COLO668 (cell line): ENCODE data around the gene GSK3A.

Experiments
- DNase-seq: peaks from one replicate; lab custom pipeline; 2025; ENCODE audit not compliant: unreplicated experiment; lab: John Stamatoyannopoulos, UW

Gene GSK3A

DNA sequence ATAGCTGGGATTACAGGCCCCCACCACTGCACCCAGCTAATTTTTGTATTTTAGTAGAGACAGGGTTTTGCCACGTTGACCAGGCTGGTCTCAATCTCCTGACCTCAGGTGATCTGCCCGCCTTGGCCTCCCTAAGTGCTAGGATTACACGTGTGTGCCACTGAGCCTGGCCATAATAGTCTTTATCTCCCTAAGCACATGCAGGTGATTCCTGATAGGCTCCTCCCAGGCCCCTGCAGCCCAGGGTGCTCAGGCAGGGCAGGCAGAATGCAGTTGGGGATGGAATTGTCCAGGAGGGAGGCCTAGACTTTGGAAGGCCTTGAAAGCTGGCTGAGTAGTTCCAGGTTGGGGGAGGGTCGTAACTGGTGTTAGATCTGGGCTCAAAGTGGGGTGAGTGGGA is 13.8 kb downstream of the GSK3A start:
- no peak for DNase-seq

DNA sequence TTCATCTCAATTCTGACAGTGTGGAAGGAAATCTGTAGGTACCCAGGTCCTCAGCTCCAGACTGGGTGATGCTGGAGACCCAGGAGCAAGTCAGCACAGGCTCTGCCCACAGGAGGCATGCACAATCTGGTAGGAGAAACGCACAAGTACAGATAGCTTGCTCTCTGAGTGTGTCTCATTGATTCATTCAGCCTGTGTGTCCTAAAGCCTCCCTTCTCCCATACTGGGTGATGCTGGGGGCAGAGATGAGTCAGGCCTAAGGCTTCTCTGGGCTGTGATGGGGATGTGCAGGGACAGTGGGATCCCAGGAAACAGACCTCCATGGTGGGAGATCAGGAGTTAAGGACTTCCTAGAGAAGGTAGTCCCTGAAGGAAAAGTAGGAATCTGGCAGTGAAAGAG is 15.5 kb downstream of the GSK3A start:
- DNase-seq = no peak

DNA sequence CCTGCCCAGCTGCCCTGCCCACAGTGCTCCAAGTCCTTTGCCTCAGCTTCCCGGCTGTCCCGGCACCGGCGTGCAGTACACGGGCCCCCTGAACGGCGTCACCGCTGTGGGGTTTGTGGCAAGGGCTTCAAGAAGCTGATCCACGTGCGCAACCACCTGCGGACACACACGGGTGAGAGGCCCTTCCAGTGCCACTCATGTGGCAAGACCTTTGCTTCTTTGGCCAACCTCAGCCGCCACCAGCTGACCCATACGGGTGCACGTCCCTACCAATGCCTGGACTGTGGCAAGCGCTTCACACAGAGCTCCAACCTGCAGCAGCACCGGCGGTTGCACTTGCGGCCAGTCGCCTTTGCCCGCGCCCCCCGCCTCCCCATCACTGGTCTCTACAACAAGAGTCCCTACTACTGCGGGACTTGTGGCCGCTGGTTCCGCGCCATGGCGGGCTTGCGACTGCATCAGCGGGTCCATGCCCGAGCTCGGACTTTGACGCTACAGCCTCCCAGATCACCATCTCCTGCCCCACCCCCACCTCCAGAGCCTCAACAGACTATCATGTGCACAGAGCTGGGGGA is 16.6 kb downstream of the GSK3A start:
- no peak for DNase-seq

DNA sequence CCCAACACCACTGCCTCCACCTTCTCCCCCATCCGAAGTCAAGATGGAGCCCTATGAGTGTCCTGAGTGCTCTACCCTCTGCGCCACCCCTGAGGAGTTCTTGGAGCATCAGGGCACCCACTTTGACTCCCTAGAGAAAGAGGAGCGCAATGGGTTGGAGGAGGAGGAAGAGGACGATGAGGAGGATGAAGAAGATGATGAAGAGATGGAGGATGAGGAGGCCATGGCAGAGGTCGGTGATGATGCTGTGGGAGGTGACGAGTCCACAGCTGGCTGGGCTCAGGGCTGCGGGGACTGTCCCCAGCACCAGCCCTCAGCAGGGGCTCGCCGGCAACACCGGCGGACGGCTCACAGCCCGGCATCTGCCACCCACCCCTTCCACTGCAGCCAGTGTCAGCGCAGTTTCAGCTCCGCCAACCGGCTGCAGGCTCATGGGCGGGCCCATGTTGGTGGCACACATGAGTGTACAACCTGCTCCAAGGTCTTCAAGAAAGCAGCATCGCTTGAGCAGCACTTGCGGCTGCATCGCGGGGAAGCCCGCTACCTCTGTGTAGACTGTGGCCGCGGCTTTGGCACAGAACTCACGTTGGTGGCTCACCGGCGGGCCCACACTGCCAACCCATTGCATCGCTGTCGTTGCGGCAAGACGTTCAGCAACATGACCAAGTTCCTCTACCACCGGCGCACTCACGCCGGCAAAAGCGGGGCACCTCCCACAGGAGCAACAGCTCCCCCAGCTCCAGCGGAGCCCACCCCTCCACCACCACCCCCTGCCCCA is 17.3 kb downstream of the GSK3A start:
- DNase-seq = no peak

DNA sequence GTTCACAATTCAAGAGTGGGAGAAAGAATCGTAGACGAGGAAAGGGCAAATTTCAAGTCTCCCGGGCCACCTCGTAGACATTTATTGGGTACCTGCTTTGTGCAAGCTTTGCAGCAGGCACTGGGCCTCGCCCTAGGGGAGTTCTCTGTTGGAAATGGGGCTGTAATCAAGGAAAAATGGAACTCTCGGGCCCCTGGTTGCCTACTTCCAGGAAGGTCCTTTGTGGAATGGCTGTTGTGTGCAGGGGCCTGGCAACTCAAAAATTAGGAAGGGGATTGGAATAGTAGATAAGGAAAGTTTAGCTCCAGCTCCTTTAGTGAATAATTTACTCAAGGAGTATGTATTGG is 21.7 kb downstream of the GSK3A start:
- DNase-seq = no peak

DNA sequence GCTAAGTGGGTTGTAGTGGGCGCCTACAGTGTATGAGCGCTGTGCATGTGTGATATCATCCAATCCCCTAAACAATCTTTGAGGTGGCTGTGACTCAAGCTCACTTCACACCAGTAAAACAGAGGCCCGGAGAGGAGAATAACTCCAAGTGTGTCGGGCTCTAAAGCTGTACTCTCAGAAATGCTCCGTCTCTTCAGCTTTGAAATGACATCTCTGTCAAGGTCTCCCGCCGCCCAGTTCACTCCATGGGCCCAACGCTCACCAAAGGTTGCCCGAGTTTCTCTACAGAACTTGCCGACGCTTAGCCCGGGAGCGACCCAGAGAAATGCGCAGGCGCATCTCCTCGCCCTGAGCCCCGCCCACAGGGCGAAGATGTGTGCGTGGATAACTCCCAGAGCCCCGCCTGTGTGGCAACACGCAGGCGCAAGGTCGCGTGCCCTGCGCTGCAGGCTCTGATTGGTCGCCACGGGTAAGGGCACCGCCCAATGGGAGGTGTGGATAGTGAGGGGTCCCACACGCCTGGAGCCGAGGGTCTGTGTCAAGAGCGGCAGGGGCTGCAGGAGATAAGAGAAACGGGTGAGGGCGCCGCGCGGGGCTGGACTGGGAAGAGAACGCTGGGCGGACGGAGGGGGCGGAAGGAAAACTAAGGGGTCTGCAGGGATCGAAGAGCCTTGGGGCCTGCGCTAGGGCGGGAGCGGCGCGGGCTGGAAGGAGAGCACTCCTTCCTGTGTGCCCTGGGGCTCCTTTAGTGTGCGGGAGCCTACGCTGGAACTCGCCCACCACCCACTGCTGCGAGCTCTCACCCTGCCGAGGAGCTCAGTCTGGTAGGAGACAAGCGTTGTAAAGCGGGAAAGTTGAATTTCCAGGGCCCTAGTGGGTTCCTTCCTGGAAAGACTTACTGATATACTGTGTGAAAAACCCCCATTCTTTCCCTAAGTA is 22.3 kb downstream of the GSK3A start, which contains the start of gene ZNF526:
ZNF526 (plus strand) TSS at position 501 of the 939 bp plus-strand sequence. CDS start 4,092 bp downstream, outside the sequence.
- peak; percentile 98 for DNase-seq

DNA sequence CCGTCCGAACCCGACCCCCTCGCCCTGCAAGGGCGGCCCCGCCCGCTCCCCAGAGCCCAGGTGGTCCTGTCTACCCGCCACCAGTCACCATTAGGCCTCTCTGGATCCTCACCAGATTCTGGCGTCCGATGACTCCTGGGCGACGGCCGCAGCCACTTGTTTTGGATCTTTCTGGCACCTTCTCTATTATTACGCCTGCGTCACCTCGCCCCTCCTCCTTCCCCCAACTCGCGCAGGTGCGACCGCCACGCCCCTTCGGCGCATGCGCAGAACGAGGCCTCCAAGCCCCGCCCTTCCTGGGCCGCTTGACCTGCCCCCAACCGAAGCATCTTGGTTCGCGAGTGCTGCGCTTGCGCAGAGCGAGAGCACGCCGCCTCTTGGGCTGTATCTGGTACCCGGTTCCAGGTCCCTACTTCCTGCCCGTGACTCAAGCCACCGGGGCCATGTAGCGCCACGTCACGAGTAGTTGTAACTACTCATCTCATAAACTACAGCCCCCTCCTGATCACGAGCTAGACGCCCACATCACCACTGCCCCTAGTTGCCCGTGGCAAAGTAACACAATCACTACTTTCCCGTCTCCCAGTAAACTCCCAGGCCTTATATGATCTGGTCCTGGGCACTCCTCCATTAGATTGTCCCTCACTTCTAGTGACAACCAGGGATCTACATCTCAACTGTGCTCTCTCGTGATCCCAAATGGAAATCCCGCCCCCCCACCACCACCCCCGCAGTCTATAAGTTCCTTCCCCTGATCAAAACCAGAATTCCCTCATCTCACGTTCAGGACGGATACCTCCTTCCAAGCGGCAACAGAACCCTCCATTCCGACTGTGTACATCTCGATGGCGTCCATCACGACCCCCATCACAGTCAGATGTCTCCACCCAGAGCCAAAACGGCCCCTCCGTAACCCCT is 24.6 kb downstream of the GSK3A start, which contains the start of gene DEDD2:
DEDD2 (minus strand) TSS at position 158 of the 918 bp plus-strand sequence. CDS start 670 bp downstream, outside the sequence.
- peak; percentile 97 for DNase-seq

DNA sequence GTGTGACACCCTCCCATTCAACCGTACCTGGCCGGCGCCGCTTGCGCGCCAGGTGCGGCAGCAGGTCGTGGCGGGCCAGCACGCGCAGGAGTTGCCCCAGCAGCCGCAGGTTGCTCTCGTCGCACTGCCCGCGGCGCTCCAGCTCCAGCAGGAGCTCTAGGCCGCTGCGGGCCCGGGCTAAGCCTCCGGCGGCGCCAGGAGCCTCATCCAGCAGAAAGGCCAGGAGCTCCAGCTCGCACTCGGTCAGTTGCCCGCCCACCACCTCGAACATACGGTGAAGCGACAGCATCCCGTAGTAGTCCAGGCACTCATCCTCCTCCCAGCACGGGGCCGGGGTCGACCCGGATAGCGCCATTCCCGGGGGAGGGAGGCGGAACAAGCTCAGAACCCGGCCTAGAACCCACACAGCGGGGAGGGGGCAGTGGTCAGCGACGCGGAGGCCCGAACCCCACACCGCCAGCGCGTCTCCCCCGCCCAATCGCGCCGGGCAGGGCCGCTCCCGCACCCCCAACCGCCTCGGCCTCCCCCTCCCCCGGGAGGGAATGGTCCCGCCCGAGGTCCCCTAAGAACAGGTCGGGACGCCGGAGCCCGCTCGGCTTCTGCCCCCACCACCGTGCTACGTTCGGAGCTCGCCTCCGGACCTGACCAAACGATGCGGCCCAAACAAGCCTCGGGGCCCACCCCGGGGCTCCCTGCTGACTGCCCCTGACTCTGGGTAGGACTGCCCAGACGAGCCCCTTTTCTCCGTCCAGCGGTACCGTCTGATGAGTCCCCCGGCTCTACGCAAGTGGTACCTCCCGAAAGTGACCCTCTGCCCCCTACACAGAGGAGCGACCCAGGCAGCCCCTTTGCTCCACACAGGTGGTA is 25.5 kb downstream of the GSK3A start:
- DNase-seq = peak; percentile 79

DNA sequence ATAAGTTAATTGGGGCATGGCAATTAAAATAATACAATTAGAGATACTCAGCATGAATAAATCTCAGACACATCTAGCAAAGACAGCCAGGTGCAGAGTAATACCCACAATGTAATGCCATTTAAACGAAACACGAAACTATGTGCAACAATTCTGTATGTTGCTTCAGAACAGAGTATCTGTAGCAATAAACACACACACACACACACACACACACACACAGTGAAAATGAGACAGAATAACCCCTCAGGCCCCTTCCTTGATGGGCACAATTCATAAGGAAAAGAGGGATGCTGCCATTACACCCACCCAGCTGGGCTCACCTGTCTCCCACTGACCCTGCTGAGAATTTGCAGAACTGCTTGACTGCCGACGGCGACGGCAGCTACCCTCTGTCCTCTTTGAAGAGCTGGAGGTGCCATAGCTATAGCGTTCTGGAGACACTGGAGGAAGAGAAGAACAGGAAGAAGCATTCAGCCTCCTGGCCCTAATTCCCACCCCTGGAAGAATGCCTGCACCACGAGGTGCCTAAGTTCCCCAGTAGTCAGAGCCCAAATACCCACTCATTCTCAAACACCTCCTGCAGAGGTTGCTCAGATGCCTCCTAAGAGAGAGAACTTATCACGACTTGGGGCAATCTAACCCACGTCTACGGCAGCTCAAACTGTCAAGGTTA is 27.5 kb downstream of the GSK3A start:
- DNase-seq = no peak

DNA sequence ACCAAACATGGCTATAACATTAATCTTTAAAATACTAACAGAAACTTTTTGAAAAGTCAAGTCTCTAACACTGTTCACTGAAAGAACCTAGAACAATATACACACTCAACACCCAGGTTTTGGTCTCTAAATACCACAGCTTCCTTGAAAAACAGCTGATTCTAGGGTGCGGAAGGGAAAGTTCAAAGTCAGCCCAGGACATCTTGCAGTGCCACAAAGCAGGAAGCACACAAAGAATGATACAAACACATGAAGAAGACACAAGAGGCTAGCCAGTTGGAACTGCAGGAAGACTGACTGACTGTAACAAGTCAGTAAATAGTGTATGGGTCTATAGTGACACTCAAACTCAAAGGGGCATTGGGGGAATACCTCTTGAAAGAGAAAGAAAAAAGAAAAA is 29.5 kb downstream of the GSK3A start:
- no peak for DNase-seq

DNA sequence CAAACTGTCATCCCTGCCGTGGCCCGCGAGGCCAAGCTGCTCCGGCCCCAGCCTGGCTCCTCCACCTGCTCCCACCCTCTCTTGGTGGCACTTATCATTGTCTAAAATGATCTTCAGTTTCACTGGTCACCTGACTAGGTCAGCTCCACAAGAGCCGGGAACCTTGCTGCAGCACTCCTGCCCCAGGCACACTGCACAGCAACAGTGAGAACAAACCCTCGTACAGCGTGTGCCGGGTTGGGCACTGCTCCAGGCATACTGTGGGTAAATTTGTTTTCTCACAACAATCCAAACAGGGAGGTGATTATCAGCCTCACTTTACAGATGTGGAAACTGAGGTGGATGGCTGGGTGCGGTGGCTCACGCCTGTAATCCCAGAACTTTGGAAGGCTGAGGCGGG is 33.8 kb downstream of the GSK3A start:
- DNase-seq = no peak

DNA sequence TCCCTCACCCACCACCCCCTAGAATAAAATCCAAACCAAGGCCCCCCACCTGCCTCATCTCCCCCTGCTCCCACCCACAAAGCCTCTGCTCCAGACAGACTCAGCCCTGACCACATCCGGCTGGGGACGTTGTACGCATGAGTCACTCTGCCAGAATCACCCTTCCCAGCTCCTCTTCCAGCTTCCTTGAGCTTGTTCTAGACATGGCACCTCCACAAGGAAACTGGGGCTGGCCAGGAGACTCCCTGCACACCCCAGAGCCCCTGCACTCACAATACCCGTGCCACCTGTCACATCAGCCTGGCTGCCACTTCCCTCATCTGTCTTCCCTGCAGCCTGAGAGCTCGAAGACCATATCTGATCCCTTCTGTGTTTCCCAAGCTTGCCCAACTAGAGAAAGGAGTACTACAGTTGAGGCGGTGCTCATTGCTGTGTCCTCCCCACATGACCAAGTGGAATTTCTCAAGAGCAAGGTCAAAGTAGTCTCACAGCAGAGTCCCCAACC is 34.6 kb downstream of the GSK3A start:
- no peak for DNase-seq

DNA sequence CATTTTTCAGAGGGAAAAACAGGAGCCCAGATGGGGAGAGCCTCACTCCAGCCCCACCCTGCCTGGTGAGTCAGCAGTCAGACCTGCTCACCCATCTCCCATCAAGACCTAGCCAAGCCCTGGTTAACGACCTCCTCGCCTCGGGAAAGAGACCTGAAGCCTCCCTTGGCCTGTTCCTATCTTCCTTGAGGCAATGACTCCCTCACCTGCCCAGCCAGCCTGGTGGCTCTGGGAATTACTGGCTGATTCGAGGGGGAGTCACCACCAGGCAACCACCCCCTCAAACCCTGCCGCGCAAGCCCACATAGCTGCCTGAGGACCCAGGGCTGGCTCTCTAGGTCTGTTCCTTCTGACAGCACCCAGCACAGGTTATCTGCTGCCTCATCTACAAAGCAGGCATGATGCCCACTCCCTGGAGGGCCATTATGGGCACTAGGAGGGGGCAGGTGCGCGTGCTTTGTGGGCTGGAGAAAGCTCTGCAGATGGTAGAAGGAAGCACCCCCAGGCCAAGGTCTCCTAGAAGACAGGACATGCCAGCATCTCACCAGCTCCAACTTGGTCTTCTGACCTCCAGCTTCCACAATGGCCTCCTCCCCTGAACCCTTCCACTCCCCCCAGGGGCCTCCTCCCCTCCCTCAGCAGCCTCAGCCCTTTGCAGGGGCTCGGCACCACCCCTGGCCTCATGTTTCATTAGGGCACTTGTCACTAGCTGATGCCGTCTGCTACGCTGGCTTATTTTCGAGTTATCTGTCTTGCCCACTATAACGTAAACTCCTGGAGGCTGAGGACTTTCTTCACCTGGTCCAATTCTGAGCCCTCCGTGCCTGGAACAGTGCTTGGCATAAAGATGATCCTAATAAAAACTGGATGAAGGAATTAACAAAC is 35.3 kb downstream of the GSK3A start:
- DNase-seq = no peak

DNA sequence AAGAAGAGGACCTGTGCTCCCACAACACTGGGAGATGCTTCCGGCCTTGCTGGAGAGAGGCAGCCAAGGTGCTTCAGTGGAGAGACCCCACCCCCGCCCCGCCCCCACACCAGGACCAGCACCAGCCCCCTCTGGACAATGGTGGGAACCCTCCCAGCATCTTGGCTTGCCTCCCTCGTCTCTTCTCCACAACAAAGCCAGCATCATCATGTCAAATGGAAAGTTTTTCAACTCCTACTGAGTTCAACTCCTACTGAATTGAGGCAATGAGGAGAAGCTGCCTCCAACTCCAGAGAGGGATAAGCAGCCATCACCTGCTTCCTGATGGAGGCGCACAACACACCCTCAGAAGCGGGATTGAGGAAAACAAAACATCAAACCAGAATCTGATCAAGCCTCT is 37.7 kb downstream of the GSK3A start:
- DNase-seq = no peak

DNA sequence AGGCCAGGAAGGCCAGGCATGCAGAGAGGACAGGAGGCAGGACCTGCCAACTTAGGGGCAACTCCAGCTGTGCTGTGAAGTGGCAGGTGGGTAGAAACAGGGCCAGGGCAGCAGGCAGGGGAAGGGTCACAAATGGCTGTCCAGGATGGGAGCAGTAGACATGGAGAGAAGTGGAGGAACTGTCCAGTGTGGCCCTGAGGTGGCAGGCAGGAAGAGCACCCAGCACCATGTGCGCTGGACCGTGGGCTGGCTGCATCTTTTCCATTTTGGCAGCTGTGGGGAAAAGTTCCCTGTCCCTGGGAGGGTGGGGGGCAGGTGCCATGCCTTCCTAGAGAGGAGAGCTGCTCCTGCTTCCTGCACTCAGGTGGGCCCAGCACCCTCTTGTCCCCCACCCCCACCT is 38.7 kb downstream of the GSK3A start:
- DNase-seq = no peak

DNA sequence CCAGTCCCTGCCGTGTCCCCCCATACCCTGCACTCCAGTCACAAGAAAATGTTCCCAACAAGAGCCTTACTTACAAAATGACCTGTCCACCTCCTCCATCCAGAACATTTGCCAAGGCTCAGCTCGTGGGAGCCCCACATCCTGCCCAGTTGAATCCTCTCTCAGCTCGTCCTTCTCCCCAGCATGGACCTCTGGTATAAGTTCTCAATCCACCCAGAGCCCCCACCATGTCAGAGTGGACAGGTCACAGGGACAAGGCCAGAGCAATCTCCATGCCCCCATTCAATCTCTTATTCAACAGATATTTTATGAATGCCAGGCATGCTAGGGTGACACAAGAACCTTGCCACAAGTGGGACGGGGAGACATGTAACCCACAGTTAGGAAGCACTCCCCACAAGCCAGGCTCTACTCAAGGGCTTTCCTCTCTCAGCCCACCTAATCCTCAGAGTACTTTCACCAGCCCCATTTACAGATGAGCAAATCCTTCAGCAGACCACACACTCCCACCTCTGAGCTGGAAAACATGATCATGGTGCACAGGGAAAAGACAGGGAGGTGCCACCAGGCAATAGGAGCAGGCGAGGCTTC is 40.0 kb downstream of the GSK3A start:
- DNase-seq = no peak

DNA sequence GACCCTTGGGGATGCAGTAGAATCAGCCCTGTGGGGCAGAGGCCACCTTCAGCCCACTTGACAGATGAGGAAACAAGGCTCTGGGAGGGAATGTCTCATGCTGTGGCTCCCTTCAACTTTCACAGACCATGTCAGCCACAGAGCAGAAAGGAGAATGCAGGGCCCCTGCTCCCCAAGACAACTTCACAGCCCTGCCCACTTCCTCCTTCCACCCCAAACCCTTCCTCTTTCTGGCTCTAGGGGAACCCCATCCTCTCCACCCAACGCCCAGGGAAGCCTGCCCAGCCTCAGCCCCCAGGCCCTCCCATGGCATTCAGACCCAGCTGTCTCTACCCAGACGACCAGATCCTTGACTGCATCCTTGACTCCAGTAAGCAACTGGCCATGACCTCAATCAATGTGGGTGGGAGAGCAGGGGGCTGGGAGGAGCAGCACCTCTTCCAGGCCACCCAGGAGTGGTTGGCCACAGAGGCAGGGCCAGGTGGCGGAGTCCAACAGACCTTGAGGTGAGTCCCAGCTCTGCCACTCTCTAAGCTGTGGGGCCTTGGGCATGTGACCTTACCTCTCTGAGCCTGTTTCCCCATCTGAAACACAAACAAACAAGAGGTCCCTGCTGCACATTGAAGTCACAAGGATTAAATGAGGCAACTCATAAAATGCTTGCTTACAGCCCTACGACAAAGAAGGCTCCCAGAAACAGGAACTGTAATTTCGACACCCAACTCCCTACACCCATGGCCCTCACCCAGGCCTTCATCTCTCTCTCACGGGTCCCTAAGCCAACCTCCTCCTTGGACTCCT is 40.7 kb downstream of the GSK3A start:
- DNase-seq = no peak
